Vagina (tissue), 2 donors: ENCODE measurements around the gene TTC28. TPM values are rescaled to one million over a fixed set of nuclear protein-coding genes. Genes with fewer than 3 reads are reported as not detected.
"Not testable (repeated sequence)": the region's sequence is repeated elsewhere in the genome, so short reads cannot be mapped to it uniquely, and the experiment has no call there.

Experiments
- DNase-seq, 2 donors: peaks; one replicate each; pipeline ENCODE4 v3.0.0-alpha.2; 2017; ENCODE audit errors: extremely low spot score in 2 of 2
- H3K27ac ChIP-seq: fragments of 200-600 bp; sonication (generic); one replicate; pipeline ENCODE4 v1.5.1; 2019
- H3K27me3 ChIP-seq: fragments of 200-600 bp; sonication (generic); one replicate; pipeline ENCODE4 v1.5.1; 2019
- H3K36me3 ChIP-seq, 2 donors: fragments of 200-600 bp; sonication (generic); one replicate each; pipeline ENCODE4 v1.5.1; 2017 to 2019
- H3K4me1 ChIP-seq: fragments of 200-600 bp; sonication (generic); one replicate; pipeline ENCODE4 v1.5.1; 2019
- H3K4me3 ChIP-seq, 2 donors: fragments of 200-600 bp; sonication (generic); 1 replicate in 1 of 2; 2 replicates in 1 of 2; pipeline ENCODE4 v1.5.1; 2016 to 2019
- H3K9me3 ChIP-seq: fragments of 200-600 bp; sonication (generic); one replicate; pipeline ENCODE4 v1.5.1; 2019
- CTCF ChIP-seq, 3 experiments: fragments of 450-650 bp in 2 of 3; fragments of 200-600 bp in 1 of 3; sonication (generic) in 1 of 3; IDR thresholded peaks; one replicate each; pipeline ENCODE4 v1.5.1; 2017 to 2019; ENCODE audit warnings: antibody characterized with exemption in 3 of 3, mild to moderate bottlenecking in 2 of 3, moderate library complexity in 2 of 3
- POLR2A ChIP-seq, 2 donors: fragments of 450-650 bp; IDR thresholded peaks; one replicate each; pipeline ENCODE4 v1.6.1; 2017; ENCODE audit warnings: antibody characterized with exemption in 2 of 2, mild to moderate bottlenecking in 2 of 2, moderate library complexity in 2 of 2
- POLR2AphosphoS5 ChIP-seq, 2 donors: sonication (generic); formaldehyde crosslinking; IDR thresholded peaks; one replicate each; pipeline ENCODE4 v1.9.0; 2017; ENCODE audit warnings: antibody characterized with exemption in 2 of 2, mild to moderate bottlenecking in 2 of 2, low read depth in 1 of 2; ENCODE audit not compliant: insufficient read depth in 1 of 2
- intact Hi-C: fragments of 100-400 bp; cut with DNase I; formaldehyde crosslinking; loops from one replicate; pipeline ENCODE4 v1.15.1; 2023
- total RNA-seq: library from RNA; depleted of rRNA; stranded (reverse); fragments of >200 nt; gene quantifications from one replicate; pipeline ENCODE4 v1.2.3, GENCODE V29; 2016

TTC28 gene
- total RNA-seq, 1 donor from 2014 or later: 41.7 TPM

DNA sequence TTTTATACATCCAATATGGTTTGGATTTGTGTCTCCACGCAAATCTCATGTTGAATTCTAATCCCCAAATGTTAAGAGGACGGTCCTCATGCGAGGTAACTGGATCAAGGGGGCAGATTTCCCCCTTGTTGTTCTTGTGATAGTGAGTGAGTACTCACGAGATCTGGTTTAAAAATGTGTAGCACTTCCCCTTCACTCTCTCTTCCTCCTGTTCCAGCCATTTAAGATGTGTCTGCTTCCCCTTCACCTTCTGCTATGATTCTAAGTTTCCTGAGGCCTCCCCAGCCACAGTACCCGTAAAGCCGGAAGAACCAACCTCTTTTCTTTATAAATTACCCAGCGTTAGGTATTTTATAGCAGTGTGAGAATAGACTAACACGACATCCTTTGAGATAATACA lies 98.6 kb downstream of the TTC28 start:
- no peak for TF ChIP-seq POLR2A (IDR thresholded peaks at IDR 0.05)
- TF ChIP-seq CTCF (IDR thresholded peaks at IDR 0.05): no peak
- TF ChIP-seq POLR2AphosphoS5 (IDR thresholded peaks at IDR 0.05; ENCODE audit: insufficient read depth in 1 of 2, low read depth in 1 of 2): no peak
- no peaks in the 10 kb centered on the region for H3K4me1 ChIP-seq
- no peaks in the 10 kb centered on the region for H3K9me3 ChIP-seq
- no peaks in the 10 kb centered on the region for H3K27me3 ChIP-seq
- H3K4me3 ChIP-seq: no peak overlapping the region
- intact Hi-C loops: no loop called here
- H3K36me3 ChIP-seq: no peaks in the 10 kb centered on the region
- H3K27ac ChIP-seq: no peak overlapping the region
- no peak for DNase-seq

DNA sequence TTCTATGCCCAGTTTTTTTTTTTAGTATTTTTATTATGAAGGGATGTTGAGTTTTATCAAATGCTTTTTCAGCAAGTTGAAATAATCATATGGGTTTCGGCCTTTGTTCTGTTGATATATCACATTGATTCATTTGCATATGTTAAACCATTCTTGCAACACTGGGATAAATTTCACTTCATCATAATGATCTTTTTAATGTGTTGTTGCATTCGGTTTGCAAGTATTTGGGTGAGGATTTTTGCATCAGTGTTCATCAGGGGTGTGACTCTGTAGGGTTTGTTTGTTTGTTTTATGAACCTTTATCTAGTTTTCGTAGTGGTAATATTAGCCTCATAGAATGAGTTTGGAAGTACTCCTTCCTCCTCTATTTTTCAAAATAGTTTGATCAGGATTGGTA lies 103.5 kb downstream of the TTC28 start:
- intact Hi-C loops: no loop called here
- Histone ChIP-seq H3K9me3 (no peaks in the 10 kb centered on the region), H3K27ac (no peak overlapping the region), H3K36me3 (no peaks in the 10 kb centered on the region), H3K4me1 (no peaks in the 10 kb centered on the region), H3K27me3 (no peaks in the 10 kb centered on the region), H3K4me3 (no peak overlapping the region)
- DNase-seq: no peak
- TF ChIP-seq POLR2A (IDR thresholded peaks at IDR 0.05): no peak
- no peak for TF ChIP-seq CTCF (IDR thresholded peaks at IDR 0.05)
- no peak for TF ChIP-seq POLR2AphosphoS5 (IDR thresholded peaks at IDR 0.05; ENCODE audit: insufficient read depth in 1 of 2, low read depth in 1 of 2)

DNA sequence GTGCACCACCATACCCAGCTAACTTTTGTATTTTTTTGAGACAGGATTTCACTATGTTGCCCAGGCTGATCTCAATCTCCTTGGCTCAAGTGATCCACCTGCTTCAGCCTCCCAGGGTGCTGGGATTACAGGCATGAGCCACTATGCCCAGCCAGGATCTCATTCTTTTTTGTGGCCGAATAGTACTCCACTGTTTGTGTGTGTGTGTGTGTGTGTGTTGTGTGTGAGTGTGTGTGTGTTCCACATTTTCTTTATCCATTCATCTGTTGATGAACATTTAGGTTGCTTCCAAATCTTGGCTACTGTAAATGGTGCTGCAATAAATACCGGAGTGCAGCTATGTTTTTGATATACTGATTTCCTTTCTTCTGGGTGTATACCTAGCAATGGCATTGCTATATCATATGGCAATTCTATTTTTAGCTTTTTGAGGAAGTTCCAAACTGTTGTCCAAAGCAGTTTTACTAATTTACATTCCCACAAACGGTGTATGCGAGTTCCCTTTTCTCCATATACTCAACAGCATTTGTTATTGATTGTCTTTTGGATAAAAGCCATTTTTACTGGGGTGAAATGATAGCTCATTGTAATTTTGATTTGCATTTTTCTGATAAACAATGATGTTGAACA lies 105.4 kb downstream of the TTC28 start:
- TF ChIP-seq CTCF (IDR thresholded peaks at IDR 0.05): no peak
- no peak for TF ChIP-seq POLR2A (IDR thresholded peaks at IDR 0.05)
- TF ChIP-seq POLR2AphosphoS5 (IDR thresholded peaks at IDR 0.05; ENCODE audit: insufficient read depth in 1 of 2, low read depth in 1 of 2): no peak

DNA sequence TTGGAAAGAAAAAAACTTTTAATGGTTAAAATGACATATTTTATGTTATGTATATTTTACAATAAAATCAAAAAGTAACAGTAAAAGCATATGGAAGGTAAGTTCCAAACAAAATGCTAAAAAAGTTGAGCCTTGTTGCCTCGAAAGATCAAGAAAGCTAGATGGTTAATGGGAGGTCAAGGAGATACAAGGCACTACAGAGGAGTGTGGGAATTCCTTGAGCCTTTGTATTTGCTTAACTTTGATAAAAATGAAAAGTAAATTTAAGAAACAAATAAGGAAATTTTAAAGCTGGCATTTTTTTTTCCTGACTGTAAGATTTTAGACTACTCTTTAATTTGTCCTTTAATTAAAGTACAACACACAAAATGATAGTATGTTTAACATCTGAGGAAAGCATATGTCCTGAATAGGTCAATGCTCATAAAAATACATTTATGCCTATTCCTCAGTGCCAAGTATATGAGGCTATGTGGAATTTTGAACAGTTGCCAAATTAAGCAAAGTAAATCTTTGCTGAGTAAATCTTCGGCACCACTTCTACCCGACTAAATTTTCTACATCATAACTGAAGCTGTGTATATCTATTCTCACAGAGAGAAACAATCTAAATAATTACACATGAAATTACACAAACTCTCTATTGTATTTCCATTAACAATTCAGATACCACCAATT lies 108.8 kb downstream of the TTC28 start:
- no peak overlapping the region for H3K27ac ChIP-seq
- no peak for TF ChIP-seq POLR2AphosphoS5 (IDR thresholded peaks at IDR 0.05; ENCODE audit: insufficient read depth in 1 of 2, low read depth in 1 of 2)
- TF ChIP-seq CTCF (IDR thresholded peaks at IDR 0.05): no peak
- TF ChIP-seq POLR2A (IDR thresholded peaks at IDR 0.05): no peak
- no peaks in the 10 kb centered on the region for H3K4me1 ChIP-seq
- no peak overlapping the region for H3K4me3 ChIP-seq
- no peak for DNase-seq
- no peaks in the 10 kb centered on the region for H3K9me3 ChIP-seq
- intact Hi-C loops: no loop called here
- no peaks in the 10 kb centered on the region for H3K27me3 ChIP-seq
- no peaks in the 10 kb centered on the region for H3K36me3 ChIP-seq

More for the DNA sequence above, 105.4 kb downstream of the TTC28 start:
- H3K4me1 ChIP-seq: no peaks in the 10 kb centered on the region
- H3K4me3 ChIP-seq: no peak overlapping the region
- DNase-seq: no peak
- no peaks in the 10 kb centered on the region for H3K27me3 ChIP-seq
- no peaks in the 10 kb centered on the region for H3K36me3 ChIP-seq
- H3K27ac ChIP-seq: no peak overlapping the region
- intact Hi-C loops: no loop called here
- no peaks in the 10 kb centered on the region for H3K9me3 ChIP-seq

- intact Hi-C loops, H3K27me3 ChIP-seq, H3K27ac ChIP-seq, H3K9me3 ChIP-seq, H3K36me3 ChIP-seq, DNase-seq, H3K4me1 ChIP-seq, H3K4me3 ChIP-seq: not testable (repeated sequence)
Measured at GRCh38 chr22:28568974-28569373, 110.7 kb downstream of the TTC28 start.
